ENCODE data around the gene FAF1.

DNA sequence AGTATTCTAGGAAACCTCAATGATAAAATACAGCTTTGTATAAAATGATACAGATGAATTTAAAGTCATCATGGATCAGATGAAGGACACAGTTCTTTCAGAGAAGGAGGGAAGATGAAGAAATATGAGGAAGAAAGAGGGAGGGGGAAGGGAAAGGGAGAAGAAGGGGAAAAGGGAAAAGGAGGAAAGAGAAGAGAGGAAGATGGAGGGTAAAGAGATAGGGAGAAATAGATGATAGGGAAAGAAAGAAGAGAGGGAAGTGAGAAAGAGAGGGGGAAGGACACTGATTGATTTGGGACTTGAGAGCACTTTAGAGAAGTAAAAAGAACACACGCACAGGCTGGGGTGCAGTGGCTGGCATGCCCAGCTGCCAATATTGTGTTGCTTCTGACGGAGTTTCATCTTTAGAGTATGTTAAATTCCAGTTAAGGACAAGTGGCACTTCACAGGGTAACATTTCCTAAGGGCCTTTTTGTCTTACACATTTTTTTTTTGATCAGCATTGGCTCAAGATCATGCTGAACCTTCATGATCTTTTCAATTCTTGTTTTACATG, 300.9 kb downstream of the FAF1 start:
- TF ChIP-seq, protein P1, sequence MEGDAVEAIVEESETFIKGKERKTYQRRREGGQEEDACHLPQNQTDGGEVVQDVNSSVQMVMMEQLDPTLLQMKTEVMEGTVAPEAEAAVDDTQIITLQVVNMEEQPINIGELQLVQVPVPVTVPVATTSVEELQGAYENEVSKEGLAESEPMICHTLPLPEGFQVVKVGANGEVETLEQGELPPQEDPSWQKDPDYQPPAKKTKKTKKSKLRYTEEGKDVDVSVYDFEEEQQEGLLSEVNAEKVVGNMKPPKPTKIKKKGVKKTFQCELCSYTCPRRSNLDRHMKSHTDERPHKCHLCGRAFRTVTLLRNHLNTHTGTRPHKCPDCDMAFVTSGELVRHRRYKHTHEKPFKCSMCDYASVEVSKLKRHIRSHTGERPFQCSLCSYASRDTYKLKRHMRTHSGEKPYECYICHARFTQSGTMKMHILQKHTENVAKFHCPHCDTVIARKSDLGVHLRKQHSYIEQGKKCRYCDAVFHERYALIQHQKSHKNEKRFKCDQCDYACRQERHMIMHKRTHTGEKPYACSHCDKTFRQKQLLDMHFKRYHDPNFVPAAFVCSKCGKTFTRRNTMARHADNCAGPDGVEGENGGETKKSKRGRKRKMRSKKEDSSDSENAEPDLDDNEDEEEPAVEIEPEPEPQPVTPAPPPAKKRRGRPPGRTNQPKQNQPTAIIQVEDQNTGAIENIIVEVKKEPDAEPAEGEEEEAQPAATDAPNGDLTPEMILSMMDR (IDR thresholded peaks at IDR 0.05; ENCODE audit: low read depth, low read length), result no peak
- TF ChIP-seq, protein P2, sequence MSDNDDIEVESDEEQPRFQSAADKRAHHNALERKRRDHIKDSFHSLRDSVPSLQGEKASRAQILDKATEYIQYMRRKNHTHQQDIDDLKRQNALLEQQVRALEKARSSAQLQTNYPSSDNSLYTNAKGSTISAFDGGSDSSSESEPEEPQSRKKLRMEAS (IDR thresholded peaks at IDR 0.05; ENCODE audit: low read depth, low read length), result no peak
